Activated gamma-delta T cell treated with Interleukin-2 at 50 U/mL for 16 hours (primary cell): Measurements from ENCODE around the gene SURF2.

Experiments
- DNase-seq: peaks from one replicate; pipeline ENCODE4 v3.0.0-alpha.2; 2020

SURF2 gene

GRCh38 chr9:133339641-133340040 is 16.7 kb upstream of the SURF2 start:
- no peak for DNase-seq

DNA sequence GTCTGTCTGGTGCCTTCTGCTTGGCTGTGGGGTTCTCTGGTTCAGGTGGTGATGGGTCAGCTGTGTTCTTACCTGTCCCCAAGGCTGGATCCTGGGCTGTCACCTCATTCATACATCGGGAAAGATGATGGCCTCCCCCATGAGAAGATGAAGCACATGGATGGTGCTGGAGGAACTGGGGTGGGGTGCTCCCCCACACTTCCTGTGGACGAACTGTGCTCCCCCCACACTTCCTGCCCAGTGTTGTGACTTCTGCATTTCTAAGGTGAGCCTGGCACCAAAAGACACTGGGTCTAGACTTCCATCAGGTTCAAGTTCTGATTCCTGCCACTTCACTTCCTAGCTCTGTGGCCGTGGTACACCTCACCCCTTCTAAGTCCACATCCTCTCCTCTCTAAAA is 16.1 kb upstream of the SURF2 start:
- DNase-seq: no peak

DNA sequence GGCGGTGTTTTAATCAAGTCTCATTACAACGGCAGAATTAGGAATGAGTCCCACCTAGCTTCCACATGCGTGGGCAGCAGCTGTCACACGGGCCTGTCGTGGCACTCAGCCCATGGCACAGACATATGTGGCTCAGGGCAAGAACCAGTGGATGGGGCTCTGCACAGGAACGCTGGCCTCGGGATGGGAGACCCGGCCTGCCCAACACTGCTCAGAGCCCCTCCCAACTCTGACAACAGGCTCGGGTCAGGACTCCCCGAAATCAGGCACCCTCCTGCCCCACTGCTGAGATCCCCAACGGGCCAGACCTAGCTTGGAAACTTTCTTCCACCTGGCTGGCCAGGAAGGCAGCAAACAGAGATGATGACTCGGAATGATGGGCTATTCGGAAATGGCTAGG is 15.4 kb upstream of the SURF2 start:
- no peak for DNase-seq

GRCh38 chr9:133341369-133342068 is 14.8 kb upstream of the SURF2 start:
- no peak for DNase-seq

- no peak for DNase-seq
These were observed 14.3 kb upstream of the SURF2 start for GRCh38 chr9:133342069-133342406.

- no peak for DNase-seq
These were observed 13.8 kb upstream of the SURF2 start for GRCh38 chr9:133342570-133342969.

GRCh38 chr9:133344071-133344470 is 12.3 kb upstream of the SURF2 start:
- DNase-seq: no peak

DNA sequence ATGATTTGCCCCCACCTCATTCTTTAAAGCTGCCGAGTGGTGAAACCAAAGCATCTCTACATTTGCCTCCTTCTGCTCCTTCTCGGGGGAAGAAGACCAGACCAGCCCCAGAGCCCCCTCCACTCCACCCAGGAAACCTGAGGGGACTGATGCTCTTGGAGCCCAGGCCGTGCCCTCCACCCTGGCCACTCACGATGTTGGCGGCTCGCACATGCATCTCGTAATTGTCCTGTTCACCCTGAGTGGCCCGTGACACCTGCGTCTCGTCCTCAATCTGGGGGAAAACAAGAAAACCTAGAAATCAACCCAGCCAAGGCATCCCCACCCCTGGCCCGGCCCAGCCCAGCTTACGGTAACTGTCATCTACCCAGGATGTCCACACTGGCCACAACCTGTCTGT is 11.4 kb upstream of the SURF2 start:
- no peak for DNase-seq

DNA sequence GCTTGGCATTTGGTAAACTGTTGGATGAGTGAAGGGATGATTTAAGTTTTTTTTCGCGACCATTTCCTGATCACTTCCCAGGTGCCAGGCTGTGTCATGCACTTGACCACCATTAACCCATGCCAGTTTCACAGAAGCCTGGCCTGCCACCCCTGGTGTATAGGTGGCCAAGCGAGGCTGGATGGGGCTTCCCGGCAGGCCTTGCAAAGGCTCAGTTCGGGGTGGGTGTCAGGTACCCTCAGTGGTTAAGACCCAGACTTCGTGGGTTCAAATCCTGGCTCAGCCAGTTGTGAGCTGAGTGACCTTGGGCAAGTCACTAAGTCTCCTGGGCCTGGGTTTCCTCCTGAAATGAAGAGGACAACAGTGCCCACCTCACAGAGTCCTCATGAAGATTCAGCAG is 10.8 kb upstream of the SURF2 start:
- DNase-seq: no peak

GRCh38 chr9:133346021-133346785 is 10.1 kb upstream of the SURF2 start:
- DNase-seq: no peak

DNA sequence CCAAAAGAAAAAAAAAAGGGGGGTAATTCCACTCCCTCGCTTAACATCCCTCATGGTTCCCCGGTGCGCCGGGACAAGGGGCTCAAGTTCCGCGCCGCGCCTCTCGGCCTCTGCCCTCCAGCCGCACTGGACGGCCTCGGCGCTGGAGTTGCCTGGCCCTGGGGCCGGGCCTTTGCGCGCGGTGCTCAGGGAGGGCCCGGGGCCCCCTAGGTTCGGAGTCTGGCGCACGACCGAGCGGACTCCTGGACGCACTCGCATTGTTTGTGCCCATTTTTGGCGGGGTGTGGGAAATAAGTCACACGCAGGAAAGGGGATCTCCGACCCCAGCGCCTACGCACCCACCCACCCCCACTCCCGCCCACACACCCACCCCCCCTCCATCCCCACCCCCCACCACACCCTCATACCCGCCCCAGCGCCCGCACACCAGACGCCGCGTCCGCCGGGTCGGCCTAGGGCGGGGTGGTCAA is 8.8 kb upstream of the SURF2 start:
- DNase-seq: no peak

- peak; percentile 91 for DNase-seq
These were observed 8.2 kb upstream of the SURF2 start, which contains the start of the genes MED22 and RPL7A for GRCh38 chr9:133347985-133348717. TSS of gene MED22 (minus strand) at chr9:133348131. CDS start at chr9:133346662, 1,469 bp downstream. TSS of gene RPL7A (plus strand) at chr9:133348218. CDS start at chr9:133348244, 26 bp downstream.

GRCh38 chr9:133348718-133349573 is 7.4 kb upstream of the SURF2 start:
- no peak for DNase-seq

DNA sequence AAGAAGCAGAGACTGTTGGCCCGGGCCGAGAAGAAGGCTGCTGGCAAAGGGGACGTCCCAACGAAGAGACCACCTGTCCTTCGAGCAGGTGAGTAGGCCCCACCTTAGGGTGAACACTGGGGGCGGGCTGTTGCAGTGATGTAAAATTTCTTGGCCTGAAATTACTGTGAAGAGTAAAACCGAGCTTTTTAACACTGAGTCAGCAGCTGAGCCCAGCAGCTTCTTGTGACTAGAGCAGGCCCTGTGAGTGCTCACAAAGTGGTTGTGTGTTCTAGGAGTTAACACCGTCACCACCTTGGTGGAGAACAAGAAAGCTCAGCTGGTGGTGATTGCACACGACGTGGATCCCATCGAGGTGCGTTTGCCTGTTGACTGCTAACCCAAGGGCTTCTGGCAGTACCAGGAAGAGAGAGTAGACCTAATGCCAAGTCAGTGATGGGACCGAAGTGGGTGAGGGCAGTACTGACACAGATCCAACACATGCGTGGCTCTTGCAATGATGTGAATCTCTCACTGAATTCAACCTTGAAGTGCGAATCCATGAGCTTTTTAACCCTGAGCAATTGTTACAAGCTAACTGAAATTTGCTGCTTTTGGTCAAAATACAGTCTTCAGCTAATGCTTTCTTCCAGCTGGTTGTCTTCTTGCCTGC is 6.3 kb upstream of the SURF2 start:
- DNase-seq: no peak

- DNase-seq: no peak
These were observed 4.8 kb upstream of the SURF2 start for GRCh38 chr9:133351526-133351907.

GRCh38 chr9:133351908-133352634 is 4.3 kb upstream of the SURF2 start:
- no peak for DNase-seq

GRCh38 chr9:133352635-133353340 is 3.6 kb upstream of the SURF2 start:
- no peak for DNase-seq

GRCh38 chr9:133353548-133353947 is 2.8 kb upstream of the SURF2 start:
- DNase-seq: no peak

DNA sequence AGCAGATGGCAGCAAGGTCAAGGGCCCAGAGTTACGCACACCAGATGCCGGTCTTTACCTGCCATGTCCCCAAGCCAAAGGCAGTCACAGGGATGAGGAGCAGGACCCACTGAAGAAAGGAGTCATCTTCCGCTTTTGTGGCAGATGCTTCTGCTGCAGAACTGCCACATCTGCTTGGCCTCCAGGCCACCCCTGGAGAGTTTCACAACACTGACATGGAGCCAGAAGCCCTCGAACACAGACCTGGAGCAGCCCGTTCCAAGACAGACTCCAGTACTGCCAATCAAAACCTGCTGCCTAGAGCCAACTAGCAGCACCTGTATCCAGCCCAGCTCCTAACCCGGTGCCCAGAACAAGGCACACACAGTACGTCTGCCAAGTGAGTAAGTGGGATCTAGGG is 1.6 kb upstream of the SURF2 start:
- no peak for DNase-seq

- no peak for DNase-seq
These were observed 431 bp upstream of the SURF2 start for GRCh38 chr9:133355881-133356357.

DNA sequence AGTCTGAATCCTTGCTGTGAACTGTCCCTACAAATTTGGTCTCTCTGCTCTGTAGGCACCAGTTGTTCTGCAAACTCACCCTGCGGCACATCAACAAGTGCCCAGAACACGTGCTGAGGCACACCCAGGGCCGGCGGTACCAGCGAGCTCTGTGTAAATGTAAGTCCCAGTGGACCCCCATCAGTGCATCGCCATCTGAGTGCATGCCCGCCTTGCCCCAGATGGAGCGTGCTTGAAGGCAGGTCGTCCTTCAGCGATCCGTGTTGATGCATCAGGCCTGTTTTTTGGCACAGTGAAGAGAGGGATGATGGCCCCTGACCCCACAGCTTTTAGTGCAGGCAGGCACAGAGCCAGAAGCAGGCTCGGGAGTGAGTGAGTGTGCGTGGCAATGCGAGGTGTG is 1.3 kb downstream of the SURF2 start:
- no peak for DNase-seq
